ENCODE data around the gene PYCR2. TPM values are rescaled to one million over a fixed set of nuclear protein-coding genes. Genes with fewer than 3 reads are reported as not detected.

PYCR2 gene
- total and polyA plus RNA-seq, 10 of the 15 experiments (the other 5 are each of a cell fraction or from before 2014, with no cell fraction given), result 1.7 to 81.8 (median 54.9) TPM

- FAIRE-seq (no peak), ATAC-seq (no peak), DNase-seq (ENCODE audit: low read depth, low spot score) (no peak)
- no peaks in the 10 kb centered on the region for H4K20me1 ChIP-seq (ENCODE audit: control insufficient read depth, insufficient read depth)
- CTCF ChIA-PET, result interaction anchor here (1.0 to 1.5 kb wide), 3 partner anchors 11 to 40 kb away, joined by 3 to 4 read pairs (median 4); partner anchors contain the start of gene TMEM63A
- H2AFZ ChIP-seq (ENCODE audit: control insufficient read depth, low read depth, low read length), result no peak overlapping the region
- H3K36me3 ChIP-seq (ENCODE audit: control insufficient read depth in 2 of 2, insufficient read depth in 2 of 2, low read length in 1 of 2), result peaks cover 6 to 23% of the 10 kb centered on the region in 2 experiments
- TF ChIP-seq CREM (IDR thresholded peaks at IDR 0.05; ENCODE audit: low read depth) (no peak), ASH2L (IDR thresholded peaks at IDR 0.05; ENCODE audit: borderline replicate concordance, low read depth) (no peak), NBN (IDR thresholded peaks at IDR 0.05) (no peak), TCF7 (IDR thresholded peaks at IDR 0.05; ENCODE audit: borderline replicate concordance) (no peak), ZNF24 (IDR thresholded peaks at IDR 0.05) (no peak), IKZF2 (IDR thresholded peaks at IDR 0.05) (no peak), SKIL (IDR thresholded peaks at IDR 0.05; ENCODE audit: low read depth, poor library complexity, severe bottlenecking) (no peak), IRF4 (IDR thresholded peaks at IDR 0.05; ENCODE audit: low read depth, low read length) (no peak), PKNOX1 (IDR thresholded peaks at IDR 0.05) (no peak), ATF3 (IDR thresholded peaks at IDR 0.05; ENCODE audit: borderline replicate concordance, extremely low read depth, low read depth, low read length) (no peak), SREBF1 (IDR thresholded peaks at IDR 0.05; ENCODE audit: low read length) (no peak), SPI1 (IDR thresholded peaks at IDR 0.05; ENCODE audit: borderline replicate concordance, insufficient read depth, low read depth, low read length) (no peak), SP1 (IDR thresholded peaks at IDR 0.05; ENCODE audit: low read depth, low read length) (no peak), GABPA (IDR thresholded peaks at IDR 0.05; ENCODE audit: low read depth) (no peak)
- H3K4me3 ChIP-seq, result no peak overlapping the region
- SMC1A ChIA-PET (ENCODE audit: uncharacterized antibody, unreplicated experiment), result interaction anchor here (0.6 to 2.7 kb wide), 2 partner anchors 10 to 11 kb away, joined by 3 to 8 read pairs; partner anchors contain the start of gene TMEM63A
- H3K9me3 ChIP-seq (replicated peaks; ENCODE audit: control insufficient read depth, insufficient read depth, low read length), result no peaks in the 10 kb centered on the region
- H3K4me2 ChIP-seq (ENCODE audit: control insufficient read depth, insufficient read depth), result no peak overlapping the region
- 88% methylated on average over 11 of the region's 11 CpGs for WGBS (ENCODE audit: insufficient coverage, insufficient replicate concordance, low lambda C conversion rate, missing lambda C conversion rate)
- POLR2A ChIA-PET, result interaction anchor here (0.7 kb wide), 1 partner anchor 94 kb away, joined by 3 read pairs; the partner anchor contains the start of gene SRP9
- RAD21 ChIA-PET (ENCODE audit: unreplicated experiment), result no interaction called here
- in situ Hi-C loops (cut with MboI) (no loop called here), intact Hi-C loops (cut with micrococcal nuclease; ENCODE audit: unreplicated experiment) (no loop called here)
- no peaks in the 10 kb centered on the region for H3K79me2 ChIP-seq (ENCODE audit: control insufficient read depth, insufficient read depth, low read length)
- H3K27me3 ChIP-seq (replicated peaks in 1 of 2; ENCODE audit: control insufficient read depth in 2 of 2, insufficient read depth in 2 of 2, low read length in 1 of 2), result no peaks in the 10 kb centered on the region
- H3K4me1 ChIP-seq (ENCODE audit: control insufficient read depth, insufficient read depth, low read length), result peaks cover 2% of the 10 kb centered on the region
- no peak overlapping the region for H3K27ac ChIP-seq (ENCODE audit: control insufficient read depth, insufficient read depth)
- no peak overlapping the region for H3K9ac ChIP-seq (ENCODE audit: control insufficient read depth, insufficient read depth, low read length)
- BruUV-seq (replicated peaks), result no TSS peak
Measured at GRCh38 chr1:225871359-225872074, 52.5 kb downstream of the PYCR2 start.
